Measurements from ENCODE around the gene SLC12A4.

Gene SLC12A4

GRCh38 chr16:67963662-67964321, 4.6 kb downstream of the SLC12A4 start:
- no peak for DNase-seq (ENCODE audit: low read depth in 1 of 2, low spot score in 1 of 2)

GRCh38 chr16:67963292-67963661, 5.2 kb downstream of the SLC12A4 start:
- no peak for DNase-seq (ENCODE audit: low read depth in 1 of 2, low spot score in 1 of 2)

DNA sequence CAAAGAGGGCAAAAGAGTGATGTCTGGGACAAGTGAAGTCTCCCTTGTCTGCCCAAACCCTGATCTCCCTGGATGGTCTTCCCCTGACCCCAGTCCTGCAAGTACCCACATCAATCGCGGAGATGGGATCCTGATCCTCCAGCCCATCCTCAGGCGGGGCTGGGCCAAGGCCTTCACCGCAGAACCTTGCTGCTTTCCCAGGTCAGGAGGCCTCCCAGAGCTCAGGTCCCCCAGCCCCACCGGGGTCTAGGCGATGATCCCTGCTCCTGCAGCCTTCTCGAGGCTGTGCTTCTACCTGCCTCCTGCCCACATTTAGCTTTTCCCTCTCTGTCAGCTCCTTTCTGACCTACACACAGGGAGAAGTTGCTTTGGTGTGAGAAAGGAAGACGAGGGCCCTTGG, 6.3 kb downstream of the SLC12A4 start:
- DNase-seq (ENCODE audit: low read depth in 1 of 2, low spot score in 1 of 2) = no peak

DNA sequence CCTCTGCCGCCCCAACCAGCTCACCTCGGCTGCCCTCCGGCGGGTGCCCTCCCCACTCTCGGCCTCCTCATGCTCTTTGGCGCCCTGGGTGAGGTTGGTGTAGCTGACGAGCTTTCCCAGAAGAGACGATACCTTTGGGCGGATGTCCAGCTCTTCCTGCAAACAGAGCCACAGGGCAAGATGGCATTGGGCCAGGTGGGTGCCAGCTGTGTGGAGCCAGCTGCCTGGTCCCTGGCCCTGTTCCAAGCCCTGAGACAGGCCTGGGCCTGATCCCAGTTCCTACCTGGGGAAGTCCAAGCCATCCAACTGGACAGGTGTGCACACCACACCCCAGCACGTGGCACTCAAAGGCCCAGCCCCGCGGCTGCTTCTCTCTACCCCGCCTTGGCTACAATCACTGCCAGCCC, 6.9 kb downstream of the SLC12A4 start:
- no peak for DNase-seq (ENCODE audit: low read depth in 1 of 2, low spot score in 1 of 2)

DNA sequence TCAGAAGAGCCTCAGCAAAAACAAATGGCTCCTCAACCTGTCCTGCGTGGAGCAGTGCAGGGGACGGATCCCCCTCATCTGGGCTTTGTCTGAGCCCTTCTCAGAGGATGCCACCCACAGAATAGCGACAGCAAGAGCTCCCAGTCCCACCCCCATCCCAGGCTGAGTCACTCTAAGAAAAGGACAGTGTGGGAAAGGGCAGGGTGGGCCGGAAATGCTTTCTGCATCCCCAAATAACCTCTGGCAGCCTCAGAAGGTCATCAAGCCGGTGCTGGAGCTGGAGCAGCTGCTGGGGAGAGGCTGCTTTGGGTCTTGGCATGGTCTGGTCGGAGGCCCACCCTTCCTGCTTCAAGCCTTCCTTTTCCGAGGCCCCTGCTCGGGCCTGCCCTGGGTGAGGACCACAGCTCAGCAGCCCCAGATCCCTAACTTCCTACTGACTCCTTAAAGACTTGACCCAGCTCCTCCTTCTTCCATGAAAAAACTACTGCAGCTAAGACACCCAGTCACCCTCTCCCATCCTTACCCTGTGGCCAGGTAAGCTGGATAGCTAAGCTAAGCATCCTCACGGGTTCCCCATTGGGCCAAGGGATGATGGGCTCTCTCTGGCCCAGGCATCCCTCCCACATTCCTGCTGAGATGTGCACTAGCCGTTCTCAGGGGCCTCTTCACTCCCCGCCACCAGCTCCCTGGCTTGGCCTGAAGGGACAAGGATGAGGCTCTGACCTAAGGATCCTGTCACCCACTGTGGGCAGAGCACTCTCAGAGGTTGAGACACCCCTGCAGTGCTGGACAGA, 8.7 kb downstream of the SLC12A4 start:
- DNase-seq (ENCODE audit: low read depth in 1 of 2, low spot score in 1 of 2) = no peak

GRCh38 chr16:67957622-67958021, 10.8 kb downstream of the SLC12A4 start:
- no peak for DNase-seq (ENCODE audit: low read depth in 1 of 2, low spot score in 1 of 2)

- no peak for DNase-seq (ENCODE audit: low read depth in 1 of 2, low spot score in 1 of 2)
These were observed 13.8 kb downstream of the SLC12A4 start for GRCh38 chr16:67954421-67955196.

GRCh38 chr16:67953641-67954375, 14.6 kb downstream of the SLC12A4 start:
- no peak for DNase-seq (ENCODE audit: low read depth in 1 of 2, low spot score in 1 of 2)

- no peak for DNase-seq (ENCODE audit: low read depth in 1 of 2, low spot score in 1 of 2)
These were observed 17.0 kb downstream of the SLC12A4 start for GRCh38 chr16:67951485-67951884.

DNA sequence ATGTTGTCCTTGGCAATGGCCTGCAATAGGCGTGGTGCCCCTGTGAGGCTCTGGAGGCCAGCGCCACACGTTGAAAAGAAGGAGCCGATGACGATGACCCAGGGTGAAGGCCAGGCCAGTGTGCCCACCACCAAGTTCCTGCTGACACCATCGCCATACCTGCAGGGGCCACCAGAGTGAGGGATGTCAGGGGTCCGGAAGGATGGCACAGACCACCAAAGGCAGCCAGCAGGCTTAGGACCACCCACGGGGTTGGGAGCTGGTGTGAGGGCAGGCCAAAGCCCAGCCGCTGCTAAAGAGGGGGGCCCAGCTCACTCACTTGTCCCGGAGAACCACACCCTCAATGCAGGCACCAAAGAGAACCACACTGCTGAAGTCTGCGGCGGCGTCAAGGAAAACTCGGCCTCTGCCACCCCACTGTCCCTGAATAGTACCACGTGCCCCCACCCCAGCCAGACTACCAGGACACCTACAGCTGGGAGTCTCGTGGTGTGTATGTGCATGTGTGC, 18.0 kb downstream of the SLC12A4 start:
- no peak for DNase-seq (ENCODE audit: low read depth in 1 of 2, low spot score in 1 of 2)

DNA sequence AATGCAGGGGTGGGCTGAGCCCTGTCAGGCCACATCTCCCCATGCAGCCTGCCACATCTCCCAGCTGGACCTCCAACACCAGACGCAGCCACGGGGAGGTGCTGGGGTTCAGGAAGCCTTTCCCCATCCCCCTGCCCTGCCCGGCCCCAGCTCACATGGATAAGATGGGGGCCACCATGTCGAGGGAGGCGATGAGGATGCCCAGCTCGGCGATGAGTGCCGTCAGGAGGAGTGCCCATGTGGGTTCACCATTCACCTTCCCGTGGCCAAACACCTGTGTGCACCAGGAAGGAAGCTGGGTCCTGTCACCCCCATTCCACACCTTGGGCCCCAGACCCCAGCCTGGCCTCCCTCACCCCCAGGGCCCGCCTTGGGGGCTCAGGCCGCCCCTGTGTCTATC, 18.8 kb downstream of the SLC12A4 start:
- no peak for DNase-seq (ENCODE audit: low read depth in 1 of 2, low spot score in 1 of 2)

GRCh38 chr16:67948015-67948414, 20.4 kb downstream of the SLC12A4 start:
- no peak for DNase-seq (ENCODE audit: low read depth in 1 of 2, low spot score in 1 of 2)

DNA sequence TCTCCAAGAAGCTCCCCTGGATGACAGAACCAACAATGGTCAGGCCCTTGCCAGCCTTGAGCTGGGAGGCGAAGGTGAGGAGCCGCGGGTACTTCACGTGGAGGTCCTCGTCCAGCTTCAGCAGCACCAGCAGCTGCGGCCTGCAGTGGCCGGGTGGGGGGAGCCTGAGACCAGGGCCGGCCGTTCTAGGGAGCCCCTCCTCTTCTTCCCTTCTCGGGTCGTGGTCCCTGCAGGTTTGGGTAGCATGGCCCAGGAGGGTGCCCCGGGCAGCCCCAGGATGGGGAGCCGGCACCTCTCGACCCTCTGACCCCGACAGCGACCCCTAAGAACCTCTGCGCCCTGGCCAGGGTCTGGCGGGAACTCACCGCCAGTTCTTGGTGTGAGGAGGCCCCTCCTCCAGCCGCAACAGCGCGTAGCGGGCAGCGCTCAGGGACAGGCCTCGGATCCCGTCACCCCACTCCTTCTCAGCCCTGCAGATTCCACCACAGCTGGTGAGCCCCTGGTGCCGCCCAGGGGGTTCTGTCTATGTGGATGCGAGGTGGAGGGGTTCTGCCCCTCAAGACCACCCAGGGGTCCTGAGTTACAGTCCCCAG, 21.4 kb downstream of the SLC12A4 start:
- no peak for DNase-seq (ENCODE audit: low read depth in 1 of 2, low spot score in 1 of 2)

GRCh38 chr16:67946128-67946569, 22.3 kb downstream of the SLC12A4 start:
- DNase-seq (ENCODE audit: low read depth in 1 of 2, low spot score in 1 of 2) = no peak

DNA sequence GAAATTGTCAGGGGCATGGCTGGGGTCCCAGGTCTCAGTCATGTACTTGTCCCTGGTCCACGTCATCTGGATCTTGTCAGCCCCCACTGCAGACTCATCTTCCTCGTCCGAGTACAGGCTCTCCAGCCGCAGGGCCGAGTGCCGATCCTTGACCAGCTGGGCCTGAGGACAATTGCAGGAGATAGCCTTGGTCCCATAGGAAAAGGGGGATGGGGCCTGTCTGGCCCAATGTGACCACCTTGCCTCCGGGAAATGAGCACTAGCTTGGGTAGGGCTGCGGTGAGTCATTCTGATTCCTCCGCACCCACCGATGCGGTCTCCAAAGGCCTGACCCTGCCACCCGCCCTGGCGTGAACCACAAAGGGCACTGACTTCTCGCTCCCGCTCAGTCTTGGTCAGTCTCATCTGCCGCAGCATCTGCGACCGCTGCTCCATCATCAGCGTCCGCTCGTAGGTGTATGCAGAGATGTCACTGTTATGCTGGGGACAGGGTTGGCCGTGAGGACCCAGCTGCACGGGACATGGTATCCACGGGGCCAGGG, 23.0 kb downstream of the SLC12A4 start:
- no peak for DNase-seq (ENCODE audit: low read depth in 1 of 2, low spot score in 1 of 2)

- no peak for DNase-seq (ENCODE audit: low read depth in 1 of 2, low spot score in 1 of 2)
These were observed 23.6 kb downstream of the SLC12A4 start for GRCh38 chr16:67944690-67945391.

- DNase-seq (ENCODE audit: low read depth in 1 of 2, low spot score in 1 of 2) = no peak
These were observed 24.6 kb downstream of the SLC12A4 start, which contains the start of gene LCAT for GRCh38 chr16:67943619-67944504. Gene LCAT, minus strand, starts transcription at chr16:67944120. Its CDS starts 19 bp downstream, at chr16:67944101.

DNA sequence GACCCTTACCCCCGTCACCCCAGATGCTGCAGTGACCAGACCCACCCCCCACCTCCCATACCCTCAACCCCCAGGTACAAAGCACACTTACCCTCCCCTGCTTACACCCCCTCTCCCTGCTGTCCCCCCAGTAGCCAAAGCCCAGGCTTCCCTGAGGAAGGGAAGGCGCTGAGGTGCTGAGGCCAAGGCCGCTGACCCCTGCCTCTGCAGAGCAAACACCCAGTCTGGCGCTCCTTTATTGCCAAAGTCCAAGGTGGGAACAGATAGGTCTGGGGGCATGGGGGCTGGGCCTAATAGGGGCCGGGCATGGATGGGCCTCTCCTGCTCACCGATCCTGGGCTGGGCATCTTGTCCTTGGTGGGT, 25.2 kb downstream of the SLC12A4 start:
- DNase-seq (ENCODE audit: low read depth in 1 of 2, low spot score in 1 of 2) = no peak
